Nucleus accumbens (tissue), 56 donors: ENCODE data around the gene FSCN2.

Experiments used
- DNase-seq, 56 donors: peaks; one replicate each; lab custom pipeline; 2025; lab: John Stamatoyannopoulos, UW

Gene FSCN2

GRCh38 chr17:81551458-81552243, 23.5 kb downstream of the FSCN2 start:
- peak in 2 of 56 donors; percentile 43 to 57 for DNase-seq

GRCh38 chr17:81552244-81553017, 24.3 kb downstream of the FSCN2 start, which contains the start of gene FAAP100:
FAAP100 (minus strand) TSS chr17:81552353; CDS start chr17:81552330, 23 bp downstream.
- DNase-seq: peak in 52 of 56 donors; percentile 23 to 88 (median 66)

GRCh38 chr17:81553018-81553615, 24.9 kb downstream of the FSCN2 start:
- peak in 40 of 56 donors; percentile 22 to 76 (median 54) for DNase-seq

- peak in 1 of 56 donors; percentile 38 for DNase-seq
Observed at GRCh38 chr17:81553616-81554181, 25.5 kb downstream of the FSCN2 start.

- DNase-seq: no peak
Observed at GRCh38 chr17:81556175-81556691, 28.1 kb downstream of the FSCN2 start.

- DNase-seq: no peak
Observed at GRCh38 chr17:81556863-81557262, 28.7 kb downstream of the FSCN2 start.

- DNase-seq: no peak
Observed at GRCh38 chr17:81557276-81558114, 29.3 kb downstream of the FSCN2 start.

- no peak for DNase-seq
Observed at GRCh38 chr17:81558115-81558468, 29.9 kb downstream of the FSCN2 start.

- DNase-seq: peak in 5 of 56 donors; percentile 11 to 33 (median 22)
Observed at GRCh38 chr17:81558941-81559806, 31.0 kb downstream of the FSCN2 start.

GRCh38 chr17:81561494-81561885, 33.3 kb downstream of the FSCN2 start:
- DNase-seq: no peak

- DNase-seq: no peak
Observed at GRCh38 chr17:81563861-81564586, 35.8 kb downstream of the FSCN2 start.

- DNase-seq: no peak
Observed at GRCh38 chr17:81564778-81565177, 36.6 kb downstream of the FSCN2 start.

- no peak for DNase-seq
Observed at GRCh38 chr17:81565231-81565630, 37.1 kb downstream of the FSCN2 start.

- DNase-seq: peak in 14 of 56 donors; percentile 7 to 64 (median 24)
Observed at GRCh38 chr17:81566461-81567126, 38.4 kb downstream of the FSCN2 start.

- DNase-seq: no peak
Observed at GRCh38 chr17:81567191-81567590, 39.0 kb downstream of the FSCN2 start.

GRCh38 chr17:81568416-81568815, 40.2 kb downstream of the FSCN2 start:
- DNase-seq: no peak

- DNase-seq: no peak
Observed at GRCh38 chr17:81569986-81570514, 41.9 kb downstream of the FSCN2 start.
